Globus pallidus (tissue), 1 donor: ENCODE results near the gene ANKFN1.
"Not testable (repeated sequence)": the region's sequence is repeated elsewhere in the genome, so short reads cannot be mapped to it uniquely, and the experiment has no call there.

Experiments used
- DNase-seq: peaks from one replicate; pipeline ENCODE4 v3.0.0-alpha.2; 2015; ENCODE audit warnings: low spot score

Gene ANKFN1

GRCh38 chr17:56351675-56352074, 198.4 kb downstream of the ANKFN1 start:
- no peak for DNase-seq

GRCh38 chr17:56358651-56359050, 205.4 kb downstream of the ANKFN1 start:
- no peak for DNase-seq

- no peak for DNase-seq
Observed at GRCh38 chr17:56359518-56359917, 206.2 kb downstream of the ANKFN1 start.

GRCh38 chr17:56367366-56367765, 214.1 kb downstream of the ANKFN1 start:
- no peak for DNase-seq

- DNase-seq: no peak
Observed at GRCh38 chr17:56373981-56374833, 220.9 kb downstream of the ANKFN1 start.

- DNase-seq: no peak
Observed at GRCh38 chr17:56389356-56389755, 236.1 kb downstream of the ANKFN1 start.

GRCh38 chr17:56392321-56392720, 239.0 kb downstream of the ANKFN1 start:
- DNase-seq: no peak

GRCh38 chr17:56393156-56393555, 239.9 kb downstream of the ANKFN1 start:
- no peak for DNase-seq

GRCh38 chr17:56395787-56396186, 242.5 kb downstream of the ANKFN1 start:
- DNase-seq: no peak

- DNase-seq: no peak
Observed at GRCh38 chr17:56407086-56407485, 253.8 kb downstream of the ANKFN1 start.

GRCh38 chr17:56412356-56412755, 259.1 kb downstream of the ANKFN1 start:
- DNase-seq: not testable (repeated sequence)

GRCh38 chr17:56416682-56417351, 263.5 kb downstream of the ANKFN1 start:
- DNase-seq: no peak

- no peak for DNase-seq
Observed at GRCh38 chr17:56424005-56424404, 270.7 kb downstream of the ANKFN1 start.

GRCh38 chr17:56424543-56425044, 271.3 kb downstream of the ANKFN1 start:
- no peak for DNase-seq

GRCh38 chr17:56425483-56425882, 272.2 kb downstream of the ANKFN1 start:
- DNase-seq: no peak

GRCh38 chr17:56426901-56427300, 273.6 kb downstream of the ANKFN1 start:
- no peak for DNase-seq

- DNase-seq: no peak
Observed at GRCh38 chr17:56431736-56432135, 278.5 kb downstream of the ANKFN1 start.

GRCh38 chr17:56432443-56432842, 279.2 kb downstream of the ANKFN1 start:
- DNase-seq: no peak

- DNase-seq: no peak
Observed at GRCh38 chr17:56434610-56435009, 281.3 kb downstream of the ANKFN1 start.

GRCh38 chr17:56436142-56436541, 282.9 kb downstream of the ANKFN1 start:
- no peak for DNase-seq

- no peak for DNase-seq
Observed at GRCh38 chr17:56440419-56440818, 287.1 kb downstream of the ANKFN1 start.

GRCh38 chr17:56441308-56441707, 288.0 kb downstream of the ANKFN1 start:
- DNase-seq: no peak

GRCh38 chr17:56445692-56446411, 292.6 kb downstream of the ANKFN1 start:
- DNase-seq: no peak
